Erythroblast (primary cell): Measurements from ENCODE around the gene CTNNA1.
"Not testable (repeated sequence)": the region's sequence is repeated elsewhere in the genome, so short reads cannot be mapped to it uniquely, and the experiment has no call there.

ENCODE experiments used
- DNase-seq, 2 experiments: peaks; one replicate each; lab custom pipeline; 2025; lab: John Stamatoyannopoulos, UW
- GATA1 ChIP-seq: IDR thresholded peaks from 2 replicates; pipeline ENCODE4 v1.6.1; 2011; ENCODE audit warnings: low read depth, mild to moderate bottlenecking, control low read depth, low read length, moderate library complexity
- POLR2A ChIP-seq: IDR thresholded peaks from 2 replicates; pipeline ENCODE4 v1.6.1; 2011; ENCODE audit warnings: mild to moderate bottlenecking, low read length

Gene CTNNA1

GRCh38 chr5:138717399-138717798 lies 35.8 kb upstream of the CTNNA1 start:
- no peak for TF ChIP-seq GATA1
- no peak for TF ChIP-seq POLR2A
- no peak for DNase-seq

DNA sequence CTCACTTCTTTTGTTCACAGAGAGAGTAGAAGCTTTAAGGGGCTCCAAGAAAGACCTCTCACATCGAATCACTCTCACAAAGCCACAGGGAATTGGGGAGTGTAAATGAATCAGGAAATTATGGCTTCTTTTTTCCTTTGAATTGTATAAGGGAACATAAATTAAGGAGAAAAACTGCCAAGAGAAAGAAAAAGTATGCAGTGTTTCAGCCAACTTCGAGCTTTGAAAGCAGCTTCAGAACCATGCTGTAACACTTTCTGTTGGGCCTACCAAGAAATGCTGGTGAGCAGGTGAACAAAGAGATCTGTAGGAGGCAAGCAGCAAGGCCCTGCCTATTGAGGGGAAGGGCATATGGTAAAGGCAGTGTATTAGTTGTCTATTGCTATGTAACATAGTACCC lies 33.4 kb upstream of the CTNNA1 start:
- no peak for DNase-seq
- no peak for TF ChIP-seq POLR2A
- TF ChIP-seq GATA1: no peak

DNA sequence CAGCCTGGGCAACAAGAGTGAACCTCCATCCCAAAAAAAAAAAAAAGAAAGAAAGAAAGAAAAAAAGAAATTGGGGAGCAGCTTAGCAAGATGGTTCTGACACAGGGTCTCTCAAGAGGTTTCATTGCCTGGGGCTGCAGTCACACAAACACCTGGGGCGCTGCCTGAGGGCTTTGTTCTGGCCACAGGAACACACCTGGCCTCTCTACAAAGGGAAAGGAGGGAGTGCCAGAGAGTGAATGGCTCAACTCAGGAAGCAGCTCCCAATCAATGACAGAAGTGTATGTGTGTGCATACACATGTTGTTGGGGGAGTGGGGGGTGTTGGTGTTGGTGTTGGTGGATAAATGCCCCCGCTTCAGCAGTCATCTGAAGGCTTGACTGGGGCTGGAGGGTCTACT lies 32.4 kb upstream of the CTNNA1 start:
- DNase-seq: no peak
- TF ChIP-seq GATA1 (no peak), POLR2A (no peak)

DNA sequence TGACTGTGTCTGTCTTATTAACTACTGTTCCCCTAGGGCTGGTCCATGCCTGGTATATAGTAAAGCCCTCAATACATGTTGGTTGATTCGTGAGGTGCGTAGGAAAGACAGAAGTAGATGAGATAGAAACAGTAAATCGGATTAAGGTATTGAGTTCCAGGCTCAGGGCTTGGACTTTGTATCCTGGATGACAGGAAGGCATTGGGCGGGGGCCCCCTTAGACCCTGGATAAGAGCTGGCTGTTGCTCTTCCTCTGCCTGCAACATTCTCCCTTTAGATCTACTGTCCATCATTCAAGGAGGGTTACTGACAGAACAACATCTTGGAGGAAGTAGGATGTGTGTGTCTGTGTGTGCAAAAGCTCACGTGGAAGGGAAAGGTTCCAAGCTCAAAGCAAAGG lies 31.2 kb upstream of the CTNNA1 start:
- TF ChIP-seq POLR2A (no peak), GATA1 (no peak)
- DNase-seq: no peak

GRCh38 chr5:138722544-138723177 lies 30.6 kb upstream of the CTNNA1 start:
- no peak for TF ChIP-seq GATA1
- no peak for TF ChIP-seq POLR2A
- no peak for DNase-seq

DNA sequence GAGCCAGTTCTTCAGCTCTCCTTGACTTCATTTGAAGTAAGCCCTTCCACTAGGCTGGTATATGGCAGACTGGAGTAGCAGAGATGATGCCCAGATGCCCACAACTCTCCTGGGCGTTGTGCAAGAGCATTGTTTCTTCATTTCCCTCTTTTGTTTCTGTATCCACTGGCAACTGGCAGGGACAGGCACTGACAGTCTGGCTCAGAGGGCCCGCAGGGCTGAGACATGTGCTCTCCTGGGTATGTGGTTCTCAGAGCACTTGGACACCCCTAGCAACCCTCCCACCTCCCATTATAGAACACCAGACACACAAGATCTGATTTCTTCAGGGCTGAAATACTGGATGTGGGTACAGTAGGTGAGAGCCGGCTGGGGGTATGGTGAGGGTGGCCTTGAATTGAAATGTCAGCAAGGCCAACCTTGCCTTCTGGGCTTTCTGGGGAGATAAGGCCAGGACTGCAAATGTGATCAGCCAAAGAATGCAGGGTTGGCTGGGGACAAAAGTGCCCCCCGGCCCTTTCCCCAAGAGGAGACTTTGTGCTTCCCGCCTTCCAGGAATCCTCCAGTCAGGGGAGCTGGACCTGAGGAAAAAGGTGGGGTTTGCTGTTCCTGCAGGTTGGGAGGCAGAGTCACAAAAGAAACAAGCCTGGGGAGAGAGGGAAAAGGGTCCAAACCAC lies 28.6 kb upstream of the CTNNA1 start:
- TF ChIP-seq GATA1 (no peak), POLR2A (no peak)
- no peak for DNase-seq

DNA sequence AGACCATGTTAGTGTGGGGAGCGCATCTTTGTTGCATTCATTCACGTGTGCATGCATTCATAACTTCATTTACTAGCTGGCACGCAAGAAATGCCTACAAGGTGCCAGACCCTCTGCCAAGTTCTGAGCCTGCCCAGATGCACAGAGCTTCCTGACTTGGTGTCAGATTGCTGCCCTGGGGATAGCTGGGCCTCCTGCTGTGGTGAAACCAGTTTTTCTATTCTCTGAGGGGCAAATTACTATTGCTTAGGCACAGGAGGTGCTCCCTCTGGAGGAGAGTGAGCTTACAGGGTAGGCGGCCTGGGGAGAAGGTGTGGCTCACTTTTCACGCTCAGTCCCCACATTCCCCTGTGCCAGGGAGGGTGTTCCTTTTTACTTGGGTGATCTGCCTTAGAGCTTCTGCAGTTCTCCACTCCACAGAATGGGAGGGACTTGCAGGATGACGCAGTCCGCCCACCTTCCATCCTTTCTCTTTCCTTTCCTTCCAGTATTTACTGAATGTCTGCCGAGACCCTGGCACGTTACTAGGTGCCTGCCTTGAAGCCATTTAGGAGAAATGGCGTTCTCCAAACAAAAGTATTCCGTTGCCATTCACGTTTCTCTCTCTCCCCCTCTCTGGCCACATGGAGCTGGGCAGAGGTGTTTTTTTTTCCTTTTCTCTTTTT lies 27.9 kb upstream of the CTNNA1 start:
- TF ChIP-seq POLR2A: no peak
- peak; percentile 10 to 18 for DNase-seq

DNA sequence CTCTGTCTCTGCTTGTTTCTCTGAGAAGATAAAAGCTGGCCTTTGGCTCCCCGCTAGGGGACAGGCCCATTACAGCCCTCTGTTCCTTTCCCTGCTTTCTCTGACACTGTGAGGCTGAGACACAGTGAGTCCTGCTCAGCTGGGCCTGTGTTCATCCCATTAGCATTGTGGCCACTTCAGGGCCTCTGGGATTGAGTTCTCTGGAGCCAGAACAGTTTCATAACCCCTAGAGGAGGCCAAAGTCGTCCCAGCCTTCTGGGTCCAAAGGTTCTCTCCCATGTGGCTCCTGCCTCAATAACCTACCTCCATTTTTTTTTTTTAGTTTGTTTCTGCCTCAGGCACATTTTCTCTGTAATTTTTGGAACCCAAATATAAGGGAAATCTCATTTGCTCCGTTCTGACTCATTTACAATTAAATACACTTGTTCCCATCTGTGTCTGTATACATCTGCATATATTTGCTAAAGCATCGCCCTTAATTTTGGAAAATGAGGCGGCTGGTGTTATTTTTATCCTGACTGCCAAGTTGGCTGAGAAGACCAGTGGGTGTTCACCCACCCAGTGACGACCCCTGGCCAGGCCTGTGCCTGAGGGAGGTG lies 27.3 kb upstream of the CTNNA1 start:
- no peak for DNase-seq

DNA sequence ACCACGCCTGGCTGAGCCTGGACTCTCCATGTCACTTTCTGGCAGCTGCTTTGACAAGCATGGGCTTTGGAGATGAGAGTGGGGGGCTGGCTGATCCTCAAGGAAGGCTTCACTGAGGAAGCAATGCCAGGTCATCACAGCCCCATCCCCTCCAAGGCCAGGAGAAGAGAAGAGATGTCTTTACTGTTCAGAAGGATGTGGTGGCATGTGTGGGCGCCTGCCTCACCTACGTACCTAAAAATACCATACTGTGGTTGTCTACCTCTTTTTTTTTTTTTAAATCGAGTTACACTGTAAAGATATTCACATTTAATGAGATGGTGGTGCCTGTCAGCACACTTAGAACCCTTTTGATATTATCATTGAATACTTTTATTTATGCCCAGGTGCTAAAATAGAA lies 26.4 kb upstream of the CTNNA1 start:
- TF ChIP-seq POLR2A (no peak), GATA1 (no peak)
- DNase-seq: no peak

More for the DNA sequence above, 27.3 kb upstream of the CTNNA1 start:
- TF ChIP-seq GATA1 (no peak), POLR2A (no peak)

- not testable (repeated sequence) for DNase-seq
Observed at GRCh38 chr5:138730496-138730895, 22.7 kb upstream of the CTNNA1 start.

- peak; percentile 76 to 90 for DNase-seq
- TF ChIP-seq GATA1 (no peak), POLR2A (peak; percentile 47)
Observed at GRCh38 chr5:138732466-138732865, 20.8 kb upstream of the CTNNA1 start.

- TF ChIP-seq POLR2A (no peak), GATA1 (no peak)
- no peak for DNase-seq
Observed at GRCh38 chr5:138732933-138733332, 20.3 kb upstream of the CTNNA1 start.

DNA sequence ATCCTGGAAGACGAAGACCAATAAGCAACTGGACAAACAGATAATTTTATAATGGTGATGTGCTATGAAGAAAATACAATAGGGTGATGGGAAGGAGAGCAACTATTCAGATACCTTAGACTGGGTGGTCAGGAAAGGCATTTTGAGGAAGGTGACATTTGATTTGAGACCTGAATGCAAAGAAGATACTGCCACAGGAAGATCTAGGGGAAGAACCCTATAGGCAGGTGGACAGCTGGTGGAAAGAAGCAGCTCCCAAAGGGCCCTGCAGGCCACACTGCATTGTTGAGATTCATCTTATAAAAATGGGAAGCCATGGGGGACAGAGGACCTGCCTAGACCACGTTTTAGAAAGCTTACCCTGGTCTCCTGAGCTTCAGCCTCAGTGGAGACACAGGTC lies 19.7 kb upstream of the CTNNA1 start:
- no peak for TF ChIP-seq GATA1
- TF ChIP-seq POLR2A: no peak
- DNase-seq: peak in 1 of 2 experiments; percentile 12

DNA sequence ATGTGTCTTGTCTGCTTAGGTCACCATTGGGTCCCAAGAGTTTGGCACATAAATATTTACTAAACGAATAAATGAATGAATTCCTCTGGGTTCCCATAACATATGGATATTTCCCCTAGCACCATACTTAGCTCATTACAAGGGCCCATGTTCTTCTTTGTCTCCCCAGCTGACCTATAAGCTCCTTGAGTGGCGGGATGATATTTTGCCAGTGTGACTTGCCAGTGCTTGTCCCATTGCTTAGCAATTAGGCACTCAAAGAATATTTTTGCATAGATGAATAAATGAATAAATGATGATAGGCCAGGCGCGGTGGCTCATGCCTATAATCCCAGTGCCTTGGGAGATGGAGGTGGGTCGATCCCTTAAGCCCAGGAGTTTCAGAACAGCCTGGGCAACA lies 16.9 kb upstream of the CTNNA1 start:
- TF ChIP-seq POLR2A (no peak), GATA1 (no peak)
- no peak for DNase-seq
